Hematopoietic multipotent progenitor cell treated with erythropoietin and hydrocortisone succinate and interleukin-3 and kit ligand, for 8 days (in vitro differentiated cells): Measurements from ENCODE around the gene ADD3.
"Not testable (repeated sequence)": the region's sequence is repeated elsewhere in the genome, so short reads cannot be mapped to it uniquely, and the experiment has no call there.

ENCODE experiments used
- DNase-seq: peaks from one replicate; pipeline ENCODE4 v3.0.0-alpha.2; 2015

ADD3 gene

GRCh38 chr10:110114668-110115067 lies 106.9 kb downstream of the ADD3 start:
- not testable (repeated sequence) for DNase-seq

GRCh38 chr10:110115784-110116520 lies 108.2 kb downstream of the ADD3 start:
- DNase-seq = no peak

DNA sequence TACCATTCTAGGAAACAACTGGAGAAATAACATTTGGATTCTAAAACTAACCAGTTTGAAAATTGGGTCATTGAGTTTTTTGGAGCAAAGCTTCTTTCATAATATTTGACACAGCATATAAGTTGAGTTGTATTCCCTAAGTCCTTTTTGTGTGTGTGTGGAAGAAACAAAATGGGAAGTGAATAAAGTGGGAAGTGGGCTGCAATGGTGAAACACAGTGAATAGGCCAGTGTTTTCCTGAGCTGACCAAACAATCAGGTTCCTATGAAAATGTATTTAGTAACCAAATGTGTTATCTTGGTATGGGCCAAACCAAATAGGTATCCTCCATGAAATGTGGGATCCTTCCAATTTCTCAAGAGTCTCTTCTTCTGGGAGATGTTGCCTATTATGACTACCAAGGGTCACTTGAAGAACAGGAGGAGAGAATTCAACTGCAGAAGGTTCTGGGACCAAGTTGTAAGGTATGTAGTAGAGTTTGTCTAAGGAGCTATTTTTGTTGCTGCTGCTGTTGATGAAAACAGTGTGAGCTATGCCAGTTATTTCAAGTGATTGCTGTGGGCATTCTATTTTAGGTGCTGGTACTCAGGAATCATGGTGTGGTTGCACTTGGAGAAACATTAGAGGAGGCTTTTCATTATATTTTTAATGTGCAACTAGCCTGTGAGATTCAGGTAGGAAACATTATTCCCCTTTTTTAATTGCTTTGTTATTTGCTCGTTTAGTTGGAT lies 111.3 kb downstream of the ADD3 start:
- DNase-seq = no peak

GRCh38 chr10:110123594-110123993 lies 115.8 kb downstream of the ADD3 start:
- no peak for DNase-seq

- DNase-seq = no peak
These were observed 121.7 kb downstream of the ADD3 start for GRCh38 chr10:110129490-110129889.

DNA sequence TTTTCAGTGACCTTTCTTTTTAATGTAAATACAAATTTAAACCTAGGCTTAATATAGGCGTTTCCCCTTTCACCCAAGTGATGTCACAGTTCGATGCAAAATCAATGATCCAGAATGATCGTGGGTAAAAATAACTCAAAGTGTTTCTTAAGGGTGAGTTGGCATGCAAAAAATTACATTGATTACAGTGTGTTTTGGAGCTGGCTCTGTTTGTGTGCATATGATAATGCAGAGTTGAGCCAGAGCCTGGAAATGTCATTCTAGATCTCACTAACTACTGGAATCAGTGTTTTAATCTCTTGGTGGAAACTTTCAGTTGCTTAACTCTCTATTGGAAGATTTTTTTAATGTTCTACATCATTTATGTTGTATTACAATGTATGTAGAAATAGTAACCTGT lies 127.1 kb downstream of the ADD3 start:
- DNase-seq = no peak

DNA sequence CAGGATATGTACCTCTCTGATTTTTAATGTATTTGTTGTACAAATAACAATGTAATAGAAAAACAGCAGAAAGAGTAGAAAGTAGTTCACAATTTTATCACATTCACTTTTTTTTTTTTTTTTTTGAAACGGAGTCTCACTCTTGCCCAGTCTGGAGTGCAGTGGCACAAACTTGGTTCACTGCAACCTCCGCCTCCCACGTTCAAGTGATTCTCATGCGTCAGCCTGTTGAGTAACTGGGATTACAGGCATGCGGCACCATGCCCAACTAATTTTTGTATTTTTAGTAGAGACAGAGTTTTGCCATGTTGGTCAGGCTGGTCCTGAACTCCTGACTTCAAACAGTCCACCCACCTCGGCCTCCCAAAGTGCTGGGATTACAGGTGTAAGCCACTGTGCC lies 128.1 kb downstream of the ADD3 start:
- not testable (repeated sequence) for DNase-seq

- DNase-seq = peak; percentile 85
These were observed 129.4 kb downstream of the ADD3 start for GRCh38 chr10:110137142-110137545.

GRCh38 chr10:110138197-110138812 lies 130.5 kb downstream of the ADD3 start:
- DNase-seq = peak; percentile 91

- DNase-seq = no peak
These were observed 133.4 kb downstream of the ADD3 start for GRCh38 chr10:110141185-110141584.

DNA sequence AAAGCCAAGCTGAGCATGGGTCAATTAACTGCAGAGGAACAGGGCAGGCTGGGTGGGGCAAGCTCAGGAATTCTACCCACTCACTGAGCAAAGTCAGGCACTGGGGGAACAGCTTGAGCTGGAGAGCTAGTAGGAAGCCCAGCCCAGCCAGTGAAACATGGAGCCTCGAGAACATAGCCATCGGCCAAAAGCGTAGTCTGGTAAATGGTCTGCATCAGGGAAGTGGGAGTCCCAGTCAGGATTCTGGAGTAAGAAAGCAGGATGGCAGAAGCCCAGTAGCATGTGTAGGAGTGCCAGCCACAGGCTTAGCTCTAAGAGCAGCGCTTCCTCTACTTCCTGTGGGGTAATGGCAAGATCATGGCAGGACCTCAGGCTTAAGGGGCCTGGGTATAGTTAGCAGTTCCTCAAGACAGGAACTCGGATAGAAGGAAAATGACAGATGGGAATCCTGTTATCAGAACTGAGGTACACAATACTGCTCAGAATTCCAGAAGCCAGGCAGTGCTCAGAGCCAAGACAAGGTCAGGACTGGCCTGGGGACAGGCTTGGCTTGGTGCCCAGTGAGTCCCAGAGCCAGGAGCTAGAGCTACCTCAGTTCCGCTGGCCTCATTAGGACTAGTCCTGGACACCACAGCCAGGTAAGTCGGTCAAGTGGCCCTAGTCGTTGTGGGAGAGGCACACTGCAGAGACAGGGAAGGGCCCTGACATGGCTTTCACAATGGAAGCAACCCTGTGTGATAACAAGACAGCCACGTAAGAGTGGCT lies 134.3 kb downstream of the ADD3 start:
- DNase-seq = no peak

- DNase-seq = no peak
These were observed 135.2 kb downstream of the ADD3 start for GRCh38 chr10:110142965-110143364.

- no peak for DNase-seq
These were observed 136.7 kb downstream of the ADD3 start for GRCh38 chr10:110144507-110144906.

- peak; percentile 73 for DNase-seq
These were observed 140.2 kb downstream of the ADD3 start for GRCh38 chr10:110147961-110148360.

GRCh38 chr10:110149259-110149658 lies 141.5 kb downstream of the ADD3 start:
- DNase-seq = peak; percentile 94

GRCh38 chr10:110150046-110150445 lies 142.3 kb downstream of the ADD3 start:
- peak; percentile 95 for DNase-seq

- no peak for DNase-seq
These were observed 143.2 kb downstream of the ADD3 start for GRCh38 chr10:110150981-110151380.

GRCh38 chr10:110151467-110151866 lies 143.7 kb downstream of the ADD3 start:
- DNase-seq = peak; percentile 67

DNA sequence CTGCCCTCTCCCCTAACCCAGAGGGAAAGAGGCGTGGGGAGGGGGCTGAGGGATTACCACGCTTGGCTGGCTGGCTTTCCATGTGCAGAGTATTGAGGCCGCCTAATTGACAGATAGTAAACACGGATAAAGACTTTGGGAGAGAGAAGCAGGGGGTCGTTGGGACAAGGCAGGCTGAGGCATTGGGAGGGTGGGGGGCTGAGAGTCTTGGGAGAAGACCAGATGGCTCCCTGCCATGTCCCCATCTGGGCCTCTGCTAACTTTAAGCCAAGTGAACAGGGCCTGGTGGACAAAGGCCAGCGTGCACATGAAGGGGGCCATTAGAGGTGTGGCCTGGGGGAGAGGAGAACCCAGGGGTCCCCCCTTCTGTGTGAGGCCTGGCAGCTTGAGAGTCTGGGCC lies 144.2 kb downstream of the ADD3 start:
- DNase-seq = no peak

- no peak for DNase-seq
These were observed 145.6 kb downstream of the ADD3 start for GRCh38 chr10:110153396-110153795.

- DNase-seq = no peak
These were observed 148.3 kb downstream of the ADD3 start for GRCh38 chr10:110156046-110156445.

GRCh38 chr10:110158051-110159005 lies 150.5 kb downstream of the ADD3 start:
- DNase-seq = no peak
